ENCODE measurements around the gene CNTLN. TPM values are rescaled to one million over a fixed set of nuclear protein-coding genes. Genes with fewer than 3 reads are reported as not detected.

Gene CNTLN
- total RNA-seq, 1 experiment from 2014 or later, result 15.0 TPM

DNA sequence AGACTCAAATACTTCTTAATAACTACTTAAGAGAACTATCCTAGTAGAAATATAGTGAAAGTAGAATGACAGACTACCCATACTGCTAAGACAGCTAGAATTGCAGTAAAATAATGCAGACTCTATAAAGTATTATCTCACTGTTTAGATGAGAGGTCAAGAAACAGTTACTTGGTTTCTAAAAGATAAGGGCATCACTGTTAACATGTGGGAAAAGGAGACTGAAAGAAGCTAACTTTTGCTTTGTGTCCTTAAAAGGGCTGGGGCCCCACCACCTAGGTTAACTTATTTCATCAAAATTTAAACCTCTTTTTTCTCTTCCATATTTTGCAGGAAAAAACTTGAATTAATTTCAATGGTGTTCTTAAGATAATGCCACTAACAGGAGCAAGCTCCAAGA, 204.3 kb downstream of the CNTLN start:
- Mint-ChIP-seq H3K9me3 (no peaks in the 10 kb centered on the region), H3K27ac (no peak overlapping the region), H3K36me3 (ENCODE audit: insufficient read depth in 1 of 3, low read depth in 3 of 3) (peaks cover 0 to 7% (median 1%) of the 10 kb centered on the region in 3 experiments; a peak in 2 of 7 replicates), H3K4me1 (peaks cover 5 to 11% of the 10 kb centered on the region in 2 experiments), H3K27me3 (ENCODE audit: low read depth) (no peaks in the 10 kb centered on the region), H3K4me3 (no peak overlapping the region)
- TF ChIP-seq, protein P1, sequence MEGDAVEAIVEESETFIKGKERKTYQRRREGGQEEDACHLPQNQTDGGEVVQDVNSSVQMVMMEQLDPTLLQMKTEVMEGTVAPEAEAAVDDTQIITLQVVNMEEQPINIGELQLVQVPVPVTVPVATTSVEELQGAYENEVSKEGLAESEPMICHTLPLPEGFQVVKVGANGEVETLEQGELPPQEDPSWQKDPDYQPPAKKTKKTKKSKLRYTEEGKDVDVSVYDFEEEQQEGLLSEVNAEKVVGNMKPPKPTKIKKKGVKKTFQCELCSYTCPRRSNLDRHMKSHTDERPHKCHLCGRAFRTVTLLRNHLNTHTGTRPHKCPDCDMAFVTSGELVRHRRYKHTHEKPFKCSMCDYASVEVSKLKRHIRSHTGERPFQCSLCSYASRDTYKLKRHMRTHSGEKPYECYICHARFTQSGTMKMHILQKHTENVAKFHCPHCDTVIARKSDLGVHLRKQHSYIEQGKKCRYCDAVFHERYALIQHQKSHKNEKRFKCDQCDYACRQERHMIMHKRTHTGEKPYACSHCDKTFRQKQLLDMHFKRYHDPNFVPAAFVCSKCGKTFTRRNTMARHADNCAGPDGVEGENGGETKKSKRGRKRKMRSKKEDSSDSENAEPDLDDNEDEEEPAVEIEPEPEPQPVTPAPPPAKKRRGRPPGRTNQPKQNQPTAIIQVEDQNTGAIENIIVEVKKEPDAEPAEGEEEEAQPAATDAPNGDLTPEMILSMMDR (conservative IDR thresholded peaks at IDR 0.05), result no peak
- Histone ChIP-seq H3K4ac (ENCODE audit: low read depth, low read length) (no peak overlapping the region), H4K8ac (replicated peaks; ENCODE audit: insufficient read length, low read depth, low read length) (no peak overlapping the region), H3K79me1 (ENCODE audit: insufficient read depth, low read depth, low read length, poor library complexity, severe bottlenecking) (no peaks in the 10 kb centered on the region), H2BK5ac (ENCODE audit: insufficient read length, low read length) (no peak overlapping the region), H3K14ac (ENCODE audit: insufficient read depth, low read length) (no peak overlapping the region), H3K9ac (ENCODE audit: extremely low read depth, insufficient read length, low read length) (no peak overlapping the region), H2BK12ac (ENCODE audit: insufficient read length, low read depth, low read length) (no peak overlapping the region), H3K27me3 (ENCODE audit: insufficient read depth, low read length) (no peaks in the 10 kb centered on the region), H2BK120ac (ENCODE audit: low read depth, low read length, poor library complexity, severe bottlenecking) (no peak overlapping the region), H3T11ph (ENCODE audit: low read length) (no peak overlapping the region), H3K9me3 (ENCODE audit: control insufficient read depth, low read depth, low read length) (no peaks in the 10 kb centered on the region), H3K79me2 (ENCODE audit: insufficient read depth, low read length) (no peaks in the 10 kb centered on the region), H2BK20ac (ENCODE audit: low read depth, low read length, poor library complexity, severe bottlenecking) (no peak overlapping the region), H2AK5ac (ENCODE audit: insufficient read length, low read length) (no peak overlapping the region), H3K23me2 (ENCODE audit: insufficient read length, low read depth, low read length, poor library complexity, severe bottlenecking) (no peaks in the 10 kb centered on the region), H4K91ac (ENCODE audit: insufficient read length, low read depth, low read length) (no peak overlapping the region), H3K4me2 (ENCODE audit: insufficient read depth, insufficient read length, low read length) (no peak overlapping the region), H4K20me1 (ENCODE audit: control insufficient read depth, insufficient read depth, insufficient read length) (no peaks in the 10 kb centered on the region), H3K18ac (ENCODE audit: insufficient read length, low read depth, low read length) (no peak overlapping the region), H3K23ac (ENCODE audit: insufficient read length, low read depth, low read length) (no peak overlapping the region), H3K27ac (ENCODE audit: insufficient read length, low read depth, low read length) (no peak overlapping the region), H4K5ac (ENCODE audit: insufficient read length, low read depth, low read length) (no peak overlapping the region), H2AFZ (ENCODE audit: low read length) (no peak overlapping the region), H2BK15ac (ENCODE audit: low read depth, low read length) (no peak overlapping the region), H3K56ac (ENCODE audit: insufficient read length, low read depth, low read length) (no peak overlapping the region), H3K4me1 (ENCODE audit: insufficient read depth, low read length) (no peaks in the 10 kb centered on the region; the same call in 1 of the 2 replicates)
- DNase-seq, result no peak
